HG02885 (cell line): ENCODE data around the gene GUCA1A.
"Not testable (repeated sequence)": the region's sequence is repeated elsewhere in the genome, so short reads cannot be mapped to it uniquely, and the experiment has no call there.

ENCODE experiments used
- ATAC-seq: cut with Tn5 transposase; IDR thresholded peaks from one replicate; pipeline ENCODE4 v1.9.1; 2021; ENCODE audit warnings: mild to moderate bottlenecking; ENCODE audit not compliant: unreplicated experiment, poor library complexity

GUCA1A gene

DNA sequence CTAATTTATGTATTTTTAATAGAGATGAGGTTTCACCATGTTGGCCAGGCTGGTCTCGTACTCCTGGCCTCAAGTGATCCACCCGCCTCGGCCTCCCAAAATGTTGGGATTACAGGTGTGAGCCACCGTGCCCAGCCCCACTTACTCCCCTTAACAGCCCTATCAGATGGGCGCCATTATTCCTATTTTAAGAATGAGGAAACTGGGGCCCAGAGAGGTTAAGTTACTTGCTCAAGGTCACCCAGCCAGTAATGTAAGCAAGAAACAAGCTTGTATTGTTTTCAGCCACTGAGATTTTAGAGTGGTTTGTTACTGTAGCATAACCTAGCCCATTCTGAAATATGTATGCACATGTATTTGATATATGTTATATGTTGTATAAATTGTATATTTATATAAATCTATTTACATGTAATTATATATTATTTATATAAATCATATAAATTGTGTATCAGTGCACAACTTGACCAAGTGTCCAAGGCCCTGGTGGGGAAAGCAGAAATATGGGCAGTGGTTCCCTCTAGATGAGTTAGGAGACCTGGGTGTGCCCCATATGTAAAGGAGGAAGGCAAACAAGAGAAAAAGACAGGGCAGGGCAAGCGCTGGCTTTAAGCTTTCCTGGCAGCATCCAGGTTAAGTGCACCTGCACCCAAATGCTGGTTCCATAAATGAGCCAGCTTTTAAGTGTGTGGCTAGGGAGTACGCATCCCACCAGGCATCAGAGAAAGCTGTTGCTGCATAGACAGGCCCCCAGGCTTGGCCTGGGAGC lies 1.2 kb upstream of the GUCA1A start:
- ATAC-seq = no peak

GRCh38 chr6:42175860-42176259 lies 2.7 kb downstream of the GUCA1A start:
- ATAC-seq = no peak

DNA sequence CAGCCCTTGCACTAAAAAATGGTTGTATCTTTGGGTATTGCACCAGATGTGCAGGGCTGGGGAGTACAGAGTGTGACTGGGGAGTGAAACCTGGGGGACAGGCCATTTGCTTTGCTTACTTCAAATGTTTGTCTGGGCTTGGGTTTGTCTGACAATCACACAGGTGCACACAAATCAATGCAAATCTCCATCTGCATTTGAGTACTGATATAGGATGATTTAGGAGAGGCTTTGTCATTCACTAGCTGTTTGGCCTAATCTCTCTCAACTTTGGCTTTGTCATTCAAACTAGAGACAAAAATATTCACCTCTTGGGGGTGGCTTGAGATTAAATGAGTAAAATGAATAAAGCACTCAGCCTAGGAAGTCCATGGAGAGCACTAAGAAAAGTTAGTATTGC lies 3.8 kb downstream of the GUCA1A start:
- no peak for ATAC-seq

DNA sequence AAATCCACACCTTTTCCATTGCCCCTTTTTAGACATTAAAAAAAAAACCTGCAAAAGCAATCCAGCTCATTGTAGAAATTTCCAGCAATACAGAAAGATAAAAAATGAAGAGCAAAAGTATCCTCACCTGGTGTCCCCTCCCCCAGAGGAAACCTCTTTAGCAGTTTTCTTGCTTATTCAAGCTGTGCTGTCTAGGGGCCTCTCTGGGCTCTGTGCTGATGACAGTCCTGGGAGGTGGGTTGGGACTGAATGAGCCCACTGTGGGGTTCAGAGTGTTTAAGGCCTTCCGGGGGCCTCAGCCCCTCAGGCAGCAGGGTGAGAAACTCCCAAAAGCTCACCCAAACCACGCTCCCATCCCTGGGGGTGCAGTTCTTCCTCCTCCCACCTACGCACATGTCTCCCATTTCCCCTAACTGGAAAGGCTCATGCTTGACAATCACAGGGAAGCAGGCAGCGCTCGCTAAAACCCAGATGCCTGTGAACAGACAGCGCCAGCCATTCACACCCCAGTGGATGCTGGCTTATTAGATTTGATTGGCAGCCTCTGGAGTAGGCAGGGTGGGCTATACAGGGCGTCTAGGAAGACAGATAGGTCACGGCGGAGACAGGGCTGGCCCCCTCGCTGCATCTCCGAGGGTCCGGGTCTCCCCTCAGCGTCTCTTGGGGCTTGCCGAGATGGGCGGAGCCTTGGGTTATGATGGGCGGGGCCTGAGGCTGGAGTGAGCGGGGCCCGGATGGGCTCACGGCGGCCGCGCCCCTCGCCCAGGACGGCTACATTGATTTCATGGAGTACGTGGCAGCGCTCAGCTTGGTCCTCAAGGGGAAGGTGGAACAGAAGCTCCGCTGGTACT lies 4.6 kb downstream of the GUCA1A start:
- no peak for ATAC-seq

- ATAC-seq = no peak
These were observed 6.2 kb downstream of the GUCA1A start for GRCh38 chr6:42179261-42179944.

DNA sequence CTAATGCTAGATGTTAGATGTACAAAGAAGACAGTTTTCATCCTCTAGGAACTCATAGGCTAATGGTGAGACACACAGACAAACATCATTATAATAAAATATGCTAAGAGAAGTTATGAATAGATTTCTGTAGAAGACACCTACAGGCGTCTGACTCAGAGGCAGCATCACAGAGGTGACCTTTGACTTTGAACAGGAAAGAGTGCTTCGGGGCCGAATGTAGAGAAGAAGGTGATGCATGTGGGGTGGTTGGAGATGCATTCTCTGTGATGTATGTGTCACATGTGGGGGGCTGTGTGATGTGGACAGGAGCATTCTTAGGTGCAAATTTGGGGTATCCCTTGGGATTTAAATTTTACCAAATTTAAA lies 6.8 kb downstream of the GUCA1A start:
- ATAC-seq = no peak

- ATAC-seq = no peak
These were observed 8.9 kb downstream of the GUCA1A start for GRCh38 chr6:42182101-42182500.

- ATAC-seq = no peak
These were observed 11.3 kb downstream of the GUCA1A start for GRCh38 chr6:42184475-42184874.

DNA sequence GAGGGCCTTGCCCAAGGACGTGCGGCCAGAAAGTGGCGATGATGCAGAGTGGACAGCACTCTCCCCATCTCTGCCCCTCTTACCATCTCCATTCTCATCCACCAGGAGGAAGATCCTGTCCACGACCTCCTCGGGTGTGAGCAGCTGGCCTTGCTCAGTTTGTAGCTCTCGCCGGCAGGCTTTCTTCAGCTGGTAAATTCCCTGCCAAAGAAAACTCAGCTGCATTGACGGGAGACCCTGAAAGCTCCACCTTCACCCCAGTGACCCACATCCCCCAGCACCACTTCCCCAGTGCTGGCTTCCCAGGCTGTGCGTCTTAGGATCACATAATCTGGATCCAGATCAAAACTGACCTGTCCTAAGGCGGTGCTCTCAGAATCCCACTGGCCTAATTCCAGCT lies 12.4 kb downstream of the GUCA1A start:
- ATAC-seq = no peak

DNA sequence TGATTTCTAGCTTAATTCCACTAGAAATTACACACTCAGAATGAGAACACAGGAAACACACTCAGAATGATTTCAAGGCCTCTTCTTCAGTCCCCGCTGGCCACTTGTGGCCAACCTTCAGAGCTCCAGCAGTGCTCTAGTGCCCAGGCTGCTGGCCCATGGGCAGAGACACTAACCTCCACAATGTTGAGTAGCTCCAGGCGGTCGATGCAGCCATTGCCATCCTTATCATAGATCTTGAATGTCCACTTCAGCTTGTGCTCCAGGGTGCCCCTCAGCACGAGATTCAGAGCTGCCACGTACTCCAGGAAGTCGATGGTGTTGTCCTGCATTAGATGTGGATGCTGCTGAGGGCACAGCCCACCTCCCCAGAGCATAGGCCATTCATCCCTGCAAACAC lies 15.2 kb downstream of the GUCA1A start:
- ATAC-seq = no peak

- ATAC-seq = no peak
These were observed 17.5 kb downstream of the GUCA1A start for GRCh38 chr6:42190554-42191183.

DNA sequence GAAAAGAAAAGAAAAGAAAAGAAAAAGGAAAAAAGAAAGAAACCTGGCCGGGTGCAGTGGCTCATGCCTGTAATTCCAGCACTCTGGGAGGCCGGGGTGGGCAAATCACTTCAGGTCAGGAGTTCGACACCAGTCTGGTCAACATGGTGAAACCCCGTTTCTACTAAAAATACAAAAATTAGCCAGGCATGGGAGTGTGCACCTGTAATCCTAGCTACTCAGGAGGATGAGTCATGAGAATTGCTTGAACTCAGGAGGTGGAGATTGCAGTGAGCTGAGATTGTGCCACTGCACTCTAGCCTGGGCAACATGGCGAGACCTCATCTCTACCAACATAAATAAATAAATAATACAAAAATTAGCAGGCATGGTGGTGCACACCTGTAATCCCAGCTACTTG lies 19.2 kb downstream of the GUCA1A start:
- ATAC-seq = not testable (repeated sequence)

GRCh38 chr6:42193491-42193894 lies 20.3 kb downstream of the GUCA1A start:
- no peak for ATAC-seq

DNA sequence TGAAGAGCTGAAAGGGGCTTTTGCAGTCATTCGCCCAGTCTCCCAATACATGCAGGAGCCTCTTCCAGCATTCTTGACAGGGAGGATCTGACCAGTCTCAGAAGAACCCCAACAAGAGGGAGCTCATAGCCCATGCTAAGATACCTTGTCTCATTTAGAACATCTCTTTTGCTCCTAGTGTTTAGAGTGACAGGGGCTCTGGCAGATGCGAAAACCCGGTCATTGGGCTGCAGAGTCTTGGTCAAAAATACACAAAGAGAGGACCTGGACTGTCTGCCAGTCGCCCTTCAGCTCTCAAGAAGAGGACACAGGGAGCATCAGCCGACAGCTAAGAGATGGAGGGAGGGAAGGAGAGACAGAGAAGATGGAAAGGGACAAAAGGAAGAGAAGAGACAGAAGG lies 20.9 kb downstream of the GUCA1A start:
- no peak for ATAC-seq

DNA sequence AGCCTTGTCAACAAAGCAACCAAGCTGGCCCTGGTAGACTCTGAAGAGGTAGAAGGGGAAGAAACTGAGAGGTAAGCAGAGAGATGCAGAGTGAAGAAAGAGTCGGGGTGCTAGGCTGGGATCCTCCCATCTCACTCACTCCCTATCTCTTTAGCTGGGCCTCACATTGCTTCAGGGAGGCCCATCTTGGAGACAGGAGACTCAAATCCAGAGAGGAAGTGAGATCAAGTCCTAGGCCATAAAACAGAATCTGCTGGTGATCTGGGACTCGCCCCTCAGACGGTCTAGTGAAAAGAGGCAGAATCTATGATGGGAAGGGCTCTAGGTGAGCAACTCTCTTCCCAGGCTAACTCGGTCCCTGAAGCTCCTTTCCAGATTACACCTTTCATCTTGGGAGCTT lies 22.3 kb downstream of the GUCA1A start:
- ATAC-seq = no peak

DNA sequence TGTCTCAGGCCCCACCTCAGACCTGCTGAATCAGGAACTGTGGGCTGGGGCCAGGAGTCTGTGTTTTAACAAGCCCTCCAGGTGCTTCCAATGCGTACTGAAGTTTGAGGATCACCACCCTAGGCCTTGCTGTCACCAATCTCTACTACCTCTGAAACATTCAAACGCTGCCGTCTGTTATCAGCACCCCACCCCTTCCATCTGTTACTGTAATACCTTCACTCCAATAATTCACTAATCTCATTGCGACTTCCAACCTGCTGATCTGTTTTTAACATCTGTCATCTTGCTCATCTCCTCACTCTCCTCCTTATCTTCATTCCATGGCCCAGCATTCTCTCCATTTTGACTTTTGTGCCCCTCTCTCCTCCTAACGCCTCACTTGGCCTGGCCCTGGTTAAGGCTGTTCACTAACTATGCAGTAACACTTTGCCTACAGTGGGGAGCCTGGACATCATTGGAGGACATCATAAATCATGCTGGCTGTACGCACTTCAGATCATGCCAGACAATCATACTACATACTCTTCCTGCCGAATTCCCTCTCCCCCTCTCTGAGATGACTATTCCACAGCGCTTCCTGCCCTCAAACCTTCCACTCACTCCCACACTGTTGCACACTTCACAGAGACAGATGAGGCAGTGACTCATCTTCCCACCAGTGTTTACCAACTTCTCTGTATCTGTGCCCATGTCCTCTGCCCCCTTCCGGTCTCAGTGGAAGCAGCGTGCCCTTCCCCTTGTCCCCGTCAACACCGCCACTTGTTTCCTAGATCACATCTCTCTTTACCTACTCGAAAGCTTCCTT lies 24.6 kb downstream of the GUCA1A start:
- no peak for ATAC-seq

DNA sequence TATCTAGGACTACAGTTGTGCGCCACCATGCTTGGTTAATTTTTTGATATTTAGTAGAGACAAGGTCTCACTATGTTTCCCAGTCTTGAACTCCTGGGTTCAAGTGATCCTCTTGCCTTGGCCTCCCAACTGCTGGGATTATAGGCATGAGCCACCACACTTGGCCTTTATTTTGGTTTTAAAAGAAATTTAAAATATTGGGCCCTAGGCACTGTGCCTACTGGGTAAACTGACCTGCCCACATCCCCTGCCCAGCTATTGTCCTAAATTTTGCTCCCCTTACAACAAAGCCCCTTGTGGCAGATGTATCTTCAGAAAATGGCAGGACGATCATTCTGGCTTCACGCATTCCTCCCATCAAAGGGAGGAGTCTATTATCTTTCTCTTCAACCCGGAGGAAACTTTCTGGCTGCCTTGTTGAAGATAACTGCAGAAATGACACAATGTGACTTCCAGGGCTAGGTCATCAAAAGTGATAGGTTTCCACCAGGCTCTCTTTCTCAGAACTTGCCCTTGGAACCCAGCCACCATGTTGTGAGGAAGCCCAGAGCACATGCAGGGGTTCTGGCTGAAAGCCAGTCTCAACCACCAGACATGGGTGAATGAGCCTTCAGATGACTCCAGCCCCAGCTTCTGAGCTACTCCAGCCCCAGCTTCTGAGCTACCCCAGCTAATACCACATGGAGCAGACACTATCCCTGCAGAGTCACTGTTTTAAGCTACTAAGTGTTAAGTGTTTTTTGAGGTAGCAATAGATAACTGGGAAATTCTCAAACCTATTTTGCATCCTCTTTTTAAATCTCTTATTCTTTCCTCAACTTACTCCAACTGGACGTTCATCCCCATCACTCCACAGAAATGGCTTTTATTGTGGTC lies 26.2 kb downstream of the GUCA1A start:
- no peak for ATAC-seq

DNA sequence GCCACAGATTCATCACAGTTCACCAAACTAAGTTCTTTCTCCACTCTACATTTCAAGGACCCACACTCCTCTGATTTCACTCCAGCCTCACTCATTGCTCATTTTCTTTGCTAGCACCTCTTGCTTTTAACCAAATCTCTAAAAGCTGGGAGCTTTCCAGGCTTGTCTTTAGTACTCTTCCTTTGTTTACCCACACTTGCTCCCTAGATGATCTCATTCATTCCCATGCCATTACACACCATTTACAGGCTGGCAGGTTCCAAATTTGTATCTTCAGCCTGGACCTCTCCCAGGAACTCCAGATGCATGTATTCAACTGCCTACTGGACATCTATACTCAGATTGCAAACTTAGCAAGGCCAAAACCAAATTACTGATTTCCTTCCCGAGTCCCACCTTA lies 26.9 kb downstream of the GUCA1A start:
- no peak for ATAC-seq

- ATAC-seq = no peak
These were observed 28.2 kb downstream of the GUCA1A start for GRCh38 chr6:42201382-42201781.
